Tibial nerve (tissue), 4 donors: ENCODE measurements around the gene ARHGEF28. TPM values are rescaled to one million over a fixed set of nuclear protein-coding genes. Genes with fewer than 3 reads are reported as not detected.

Experiments
- DNase-seq, 2 donors: peaks; one replicate each; pipeline ENCODE4 v3.0.0-alpha.2; 2019; ENCODE audit warnings: low spot score in 2 of 2
- H3K27ac ChIP-seq, 4 donors: fragments of 200-600 bp; sonication (generic) in 3 of 4; one replicate each; pipeline ENCODE4 v1.5.1; 2017 to 2019; ENCODE audit warnings: mild to moderate bottlenecking in 1 of 4
- H3K27me3 ChIP-seq, 2 donors: fragments of 200-600 bp; sonication (generic) in 1 of 2; one replicate each; pipeline versions ENCODE4 v1.5.1 to v1.6.0; 2017 to 2019
- H3K36me3 ChIP-seq, 3 donors: fragments of 200-600 bp; sonication (generic); one replicate each; pipeline ENCODE4 v1.5.1; 2018 to 2019
- H3K4me1 ChIP-seq, 4 donors: fragments of 200-600 bp; sonication (generic) in 3 of 4; one replicate each; pipeline ENCODE4 v1.5.1; 2017 to 2019
- H3K4me3 ChIP-seq, 4 donors: fragments of 200-600 bp; sonication (generic) in 3 of 4; one replicate each; pipeline ENCODE4 v1.5.1; 2017 to 2019; ENCODE audit warnings: mild to moderate bottlenecking in 1 of 4, moderate library complexity in 1 of 4
- H3K9me3 ChIP-seq, 4 donors: fragments of 200-600 bp; sonication (generic) in 3 of 4; one replicate each; pipeline ENCODE4 v1.5.1; 2017 to 2019
- CTCF ChIP-seq, 5 experiments: fragments of 200-600 bp in 3 of 5; fragments of 450-650 bp in 2 of 5; sonication (generic) in 3 of 5; IDR thresholded peaks; one replicate each; pipeline ENCODE4 v1.5.1; 2016 to 2019; ENCODE audit warnings: antibody characterized with exemption in 5 of 5, mild to moderate bottlenecking in 3 of 5, moderate library complexity in 2 of 5
- EP300 ChIP-seq, 2 donors: sonication (generic); formaldehyde crosslinking; IDR thresholded peaks; one replicate each; pipeline ENCODE4 v1.6.1; 2017; ENCODE audit warnings: antibody characterized with exemption in 2 of 2, mild to moderate bottlenecking in 1 of 2
- POLR2A ChIP-seq, 2 donors: fragments of 450-650 bp; IDR thresholded peaks; one replicate each; pipeline ENCODE4 v1.6.1; 2017; ENCODE audit warnings: antibody characterized with exemption in 2 of 2, mild to moderate bottlenecking in 2 of 2, moderate library complexity in 2 of 2
- WGBS, 2 donors: methylation state at CpG; one replicate each; pipeline ENCODE4 v1.1.5; 2018; 5-methylcytosine and 5-hydroxymethylcytosine counted together
- total RNA-seq, 4 donors: library from RNA; depleted of rRNA; stranded (reverse); fragments of >200 nt; gene quantifications; one replicate each; pipeline ENCODE4 v1.1.0, GENCODE V29; 2016

Gene ARHGEF28
- total RNA-seq, 4 donors from 2014 or later = 66.0 to 83.9 (median 72.5) TPM

GRCh38 chr5:73638344-73639095 lies 12.5 kb downstream of the ARHGEF28 start:
- Histone ChIP-seq H3K36me3 (no peaks in the 10 kb centered on the region), H3K27me3 (no peaks in the 10 kb centered on the region), H3K4me3 (no peak overlapping the region), H3K9me3 (no peaks in the 10 kb centered on the region), H3K4me1 (peaks cover 0 to 71% (median 20%) of the 10 kb centered on the region in 4 donors), H3K27ac (peak overlapping the region in 2 of 4 donors; percentile 60 to 79)
- TF ChIP-seq CTCF (IDR thresholded peaks at IDR 0.05) (no peak), POLR2A (IDR thresholded peaks at IDR 0.05) (no peak), EP300 (IDR thresholded peaks at IDR 0.05) (no peak)
- no peak for DNase-seq
- WGBS, 2 donors = 40 to 48% methylated on average over 4 of the region's 4 CpGs

GRCh38 chr5:73640861-73641320 lies 14.9 kb downstream of the ARHGEF28 start:
- no peak for DNase-seq

GRCh38 chr5:73641811-73642210 lies 15.8 kb downstream of the ARHGEF28 start:
- no peaks in the 10 kb centered on the region for H3K9me3 ChIP-seq
- H3K27ac ChIP-seq = peak overlapping the region in 3 of 4 donors; percentile 9 to 76 (median 68)
- H3K4me3 ChIP-seq = no peak overlapping the region
- H3K27me3 ChIP-seq = no peaks in the 10 kb centered on the region
- no peak for TF ChIP-seq CTCF (IDR thresholded peaks at IDR 0.05)
- no peak for TF ChIP-seq POLR2A (IDR thresholded peaks at IDR 0.05)
- TF ChIP-seq EP300 (IDR thresholded peaks at IDR 0.05) = no peak
- 79 to 85% methylated on average over 5 of the region's 5 CpGs for WGBS, 2 donors
- H3K4me1 ChIP-seq = peaks cover 0 to 92% (median 19%) of the 10 kb centered on the region in 4 donors
- H3K36me3 ChIP-seq = no peaks in the 10 kb centered on the region
- DNase-seq = no peak

More at GRCh38 chr5:73640861-73641320, 14.9 kb downstream of the ARHGEF28 start:
- Histone ChIP-seq H3K4me3 (no peak overlapping the region), H3K27ac (peak overlapping the region in 3 of 4 donors; percentile 9 to 76 (median 68)), H3K36me3 (no peaks in the 10 kb centered on the region), H3K27me3 (no peaks in the 10 kb centered on the region), H3K9me3 (no peaks in the 10 kb centered on the region), H3K4me1 (peaks cover 0 to 87% (median 20%) of the 10 kb centered on the region in 4 donors)
- WGBS, 2 donors = 13 to 14% methylated on average over 1 of the region's 1 CpG
- TF ChIP-seq POLR2A (IDR thresholded peaks at IDR 0.05) = no peak
- no peak for TF ChIP-seq CTCF (IDR thresholded peaks at IDR 0.05)
- TF ChIP-seq EP300 (IDR thresholded peaks at IDR 0.05) = no peak

GRCh38 chr5:73642344-73642743 lies 16.3 kb downstream of the ARHGEF28 start:
- no peaks in the 10 kb centered on the region for H3K27me3 ChIP-seq
- WGBS, 2 donors = 68 to 76% methylated on average over 4 of the region's 4 CpGs
- DNase-seq = no peak
- peaks cover 0 to 93% (median 17%) of the 10 kb centered on the region in 4 donors for H3K4me1 ChIP-seq
- no peak overlapping the region for H3K4me3 ChIP-seq
- H3K27ac ChIP-seq = peak overlapping the region in 1 of 4 donors; percentile 76
- H3K9me3 ChIP-seq = no peaks in the 10 kb centered on the region
- no peaks in the 10 kb centered on the region for H3K36me3 ChIP-seq
- TF ChIP-seq CTCF (IDR thresholded peaks at IDR 0.05) (no peak), POLR2A (IDR thresholded peaks at IDR 0.05) (no peak), EP300 (IDR thresholded peaks at IDR 0.05) (no peak)

GRCh38 chr5:73644385-73644963 lies 18.5 kb downstream of the ARHGEF28 start:
- Histone ChIP-seq H3K27ac (peak overlapping the region in 1 of 4 donors; percentile 19), H3K27me3 (no peaks in the 10 kb centered on the region), H3K4me3 (no peak overlapping the region), H3K4me1 (peaks cover 0 to 92% (median 15%) of the 10 kb centered on the region in 4 donors), H3K36me3 (no peaks in the 10 kb centered on the region), H3K9me3 (no peaks in the 10 kb centered on the region)
- no peak for DNase-seq
- WGBS, 2 donors = 72 to 74% methylated on average over 3 of the region's 3 CpGs
- TF ChIP-seq CTCF (IDR thresholded peaks at IDR 0.05) (no peak), POLR2A (IDR thresholded peaks at IDR 0.05) (no peak), EP300 (IDR thresholded peaks at IDR 0.05) (no peak)
